GM18526 (cell line): ENCODE results near the gene UQCRH.

Source experiments
- POLR2A ChIP-seq: IDR thresholded peaks from 3 replicates; pipeline ENCODE4 v1.6.1; 2011; ENCODE audit not compliant: insufficient read length; ENCODE audit errors: extremely low read depth

Gene UQCRH

DNA sequence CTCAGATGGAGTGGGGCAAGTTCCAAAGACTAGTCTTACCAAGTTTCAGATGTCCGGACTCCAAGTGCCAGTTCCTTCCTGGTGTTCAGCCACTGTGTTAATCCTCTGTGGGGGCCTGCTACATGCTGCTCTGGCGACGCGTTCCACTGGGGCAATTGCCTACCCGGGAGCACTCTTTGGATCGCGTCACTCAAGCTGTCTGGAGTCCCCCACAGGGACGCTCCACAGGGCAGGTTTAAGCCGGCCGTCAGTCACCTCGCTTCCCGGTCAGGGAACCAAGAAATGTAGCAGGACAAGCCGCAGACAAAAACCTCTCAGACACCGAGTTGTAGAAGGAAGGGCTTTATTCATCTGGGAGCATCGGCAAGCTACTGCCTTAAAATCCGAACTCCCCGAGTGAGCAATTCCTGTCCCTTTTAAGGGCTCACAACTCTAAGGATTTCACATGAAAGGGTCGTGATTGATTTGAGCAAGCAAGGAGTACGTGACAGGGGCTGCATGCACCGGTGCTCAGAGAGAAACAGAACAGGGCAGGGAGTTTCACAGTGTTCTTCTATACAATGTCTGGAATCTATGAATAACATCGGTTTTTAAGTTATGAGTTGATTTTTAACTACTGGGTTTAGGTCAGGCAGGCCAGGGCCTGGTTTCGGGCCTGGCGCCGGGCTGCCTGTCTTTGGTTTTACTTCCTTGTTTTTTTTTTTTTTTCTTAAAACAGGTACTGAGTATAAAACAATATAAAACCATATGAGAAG is 28.5 kb downstream of the UQCRH start:
- TF ChIP-seq POLR2A = peak; percentile 6

GRCh38 chr1:46333300-46334029 is 30.0 kb downstream of the UQCRH start:
- peak; percentile 62 for TF ChIP-seq POLR2A

DNA sequence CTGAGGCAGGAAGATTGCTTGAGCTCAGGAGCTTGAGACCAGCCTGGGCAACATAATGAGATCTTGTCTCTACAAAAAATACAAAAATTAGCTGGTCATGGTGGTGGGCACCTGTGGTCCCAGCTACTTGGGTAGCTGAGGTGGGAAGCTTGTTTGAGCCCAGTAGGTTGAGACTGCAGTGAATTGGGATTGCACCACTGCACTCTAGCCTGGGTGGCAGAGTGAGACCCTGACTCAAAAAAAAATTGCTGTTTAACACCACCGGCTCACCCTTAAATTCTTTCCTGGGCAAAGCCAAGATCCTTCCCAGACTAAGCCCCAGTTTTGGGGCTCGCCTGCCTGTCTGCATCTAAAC is 30.5 kb downstream of the UQCRH start:
- no peak for TF ChIP-seq POLR2A

DNA sequence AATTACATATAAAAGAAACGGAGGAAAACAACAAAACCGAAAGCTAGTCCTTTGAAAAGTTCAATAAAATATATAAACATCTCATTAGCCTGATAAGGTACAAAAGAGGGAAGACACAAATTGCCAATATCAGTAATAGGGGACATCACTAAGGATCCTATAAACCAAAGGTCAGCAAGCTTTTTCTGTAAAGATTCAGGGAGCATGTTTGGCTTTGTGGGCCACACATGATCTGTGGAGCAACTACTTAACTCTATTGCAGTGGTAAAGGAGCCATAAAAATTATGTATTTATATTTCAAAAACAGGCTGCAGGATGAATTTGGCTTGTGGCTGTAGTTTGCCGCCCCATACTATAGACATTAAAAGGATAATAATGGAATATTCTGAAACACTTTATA is 31.6 kb downstream of the UQCRH start:
- TF ChIP-seq POLR2A = no peak

- peak; percentile 84 for TF ChIP-seq POLR2A
Observed at GRCh38 chr1:46340404-46341221, 37.1 kb downstream of the UQCRH start, which contains the start of gene NSUN4. NSUN4 (plus strand) TSS chr1:46340807; CDS start chr1:46340827, 20 bp downstream.

GRCh38 chr1:46341222-46342083 is 38.0 kb downstream of the UQCRH start:
- TF ChIP-seq POLR2A = no peak

DNA sequence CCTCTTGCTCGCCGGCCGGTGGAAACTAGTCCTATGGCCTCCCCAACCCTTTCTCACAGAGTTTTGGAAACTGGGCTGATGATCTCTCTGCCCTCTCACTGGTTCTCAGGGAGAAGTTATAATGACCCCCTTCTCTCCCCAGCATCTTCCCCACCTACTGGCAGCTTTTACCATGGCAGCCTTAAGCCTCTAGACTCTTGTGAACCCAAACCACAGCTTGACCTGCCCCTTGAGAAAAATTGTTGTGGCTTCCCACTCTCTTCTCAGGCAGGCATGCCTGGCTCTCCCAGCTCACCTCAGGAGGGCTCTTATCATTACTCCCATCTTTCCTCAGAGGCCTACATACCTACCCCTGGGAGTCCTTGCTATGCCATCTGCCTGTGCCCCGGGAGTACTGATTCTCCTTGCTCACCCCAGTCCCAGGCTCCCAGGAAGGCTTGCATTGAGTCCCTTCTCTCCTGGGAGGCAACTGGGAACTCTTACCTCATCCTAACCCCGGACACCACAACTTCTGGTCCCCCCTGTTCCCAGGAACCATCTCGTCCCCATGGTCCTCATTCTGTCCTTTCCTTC is 38.7 kb downstream of the UQCRH start:
- TF ChIP-seq POLR2A = no peak

DNA sequence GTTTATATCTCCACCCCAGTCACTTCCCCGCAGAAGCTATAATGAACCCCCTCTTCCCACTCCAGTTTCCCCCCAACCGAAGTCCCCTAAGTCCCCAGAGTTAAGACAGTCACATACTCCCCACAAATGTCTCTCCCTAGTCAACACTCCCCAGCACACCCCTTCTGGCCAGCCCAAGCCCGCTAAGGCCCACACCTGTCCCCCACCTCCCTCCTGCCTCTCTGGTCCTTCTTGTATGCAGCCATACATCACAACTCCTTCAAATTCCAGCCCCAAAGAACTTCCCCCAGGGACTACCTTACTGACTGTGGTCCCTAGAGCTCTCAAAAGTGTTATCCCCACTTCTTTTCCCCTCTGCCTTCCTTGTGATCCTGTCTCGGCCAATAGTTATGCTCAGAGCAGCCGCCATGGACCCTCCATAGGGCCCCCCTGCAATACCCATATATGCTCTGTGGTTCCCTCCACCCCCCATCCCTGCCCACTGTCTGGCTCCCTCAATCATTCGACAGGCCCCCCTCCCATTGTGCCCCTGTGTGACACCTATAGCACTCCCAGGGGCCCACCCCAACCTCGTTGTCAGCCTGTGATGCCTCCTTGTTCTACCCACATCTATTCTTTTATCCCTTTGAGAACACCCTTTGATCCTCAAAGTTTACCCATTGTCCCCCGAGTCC is 39.3 kb downstream of the UQCRH start:
- no peak for TF ChIP-seq POLR2A

DNA sequence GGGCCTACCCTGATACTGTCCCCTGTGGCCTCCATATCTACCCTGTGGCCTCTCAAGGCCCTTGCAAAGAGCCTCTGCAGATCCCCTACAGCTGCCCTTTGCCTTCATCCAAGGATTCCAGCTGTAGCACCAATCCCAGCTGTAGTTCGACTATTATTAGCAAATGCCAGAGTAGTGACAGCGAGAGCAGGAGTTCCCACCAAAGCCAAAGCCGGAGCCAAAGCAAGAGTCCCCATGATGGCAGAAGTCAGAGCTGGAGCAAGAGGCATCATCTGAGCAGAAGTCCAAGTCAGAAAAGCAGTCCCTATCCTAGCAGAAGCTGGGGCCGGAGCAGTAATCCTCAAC is 39.8 kb downstream of the UQCRH start:
- no peak for TF ChIP-seq POLR2A

DNA sequence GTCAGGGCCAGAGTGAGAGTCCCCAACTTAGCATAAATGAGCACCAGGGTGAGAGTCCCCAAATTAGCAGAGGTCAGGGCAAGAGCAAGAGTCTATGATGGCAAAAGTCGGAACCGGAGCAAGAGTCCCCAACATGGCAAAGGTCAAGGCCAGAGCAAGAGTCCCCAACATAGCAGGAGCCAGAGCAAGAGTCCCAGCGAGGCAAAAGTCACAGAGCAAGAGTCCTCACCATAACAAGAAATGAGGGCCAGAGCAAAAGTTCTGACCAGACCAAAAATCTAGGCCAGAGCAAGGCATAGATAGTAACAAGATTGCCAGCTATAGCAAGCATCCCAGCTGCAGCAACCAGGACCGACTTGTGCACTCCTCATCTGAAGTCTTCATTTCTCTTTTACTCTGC is 40.2 kb downstream of the UQCRH start:
- no peak for TF ChIP-seq POLR2A

- no peak for TF ChIP-seq POLR2A
Observed at GRCh38 chr1:46344481-46344880, 41.0 kb downstream of the UQCRH start.

DNA sequence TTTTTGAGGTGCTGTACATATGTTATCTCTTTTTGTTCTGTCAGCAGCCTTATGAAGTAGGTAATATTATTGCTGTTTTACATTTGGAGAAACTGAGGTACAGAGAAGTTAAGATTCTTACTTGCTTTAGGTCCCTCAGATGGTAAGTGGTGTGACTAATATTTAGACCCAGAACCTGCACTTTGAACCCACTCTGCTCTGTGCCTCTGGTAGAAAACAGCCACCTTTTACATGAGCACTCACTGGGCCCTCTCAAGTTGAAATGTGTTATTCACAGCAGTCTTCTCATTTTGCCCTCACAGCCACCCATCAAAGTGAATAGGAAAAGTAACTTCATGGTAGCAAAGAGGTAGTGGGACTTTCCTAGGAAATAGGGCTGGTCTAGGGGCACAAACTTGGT is 41.8 kb downstream of the UQCRH start:
- no peak for TF ChIP-seq POLR2A

DNA sequence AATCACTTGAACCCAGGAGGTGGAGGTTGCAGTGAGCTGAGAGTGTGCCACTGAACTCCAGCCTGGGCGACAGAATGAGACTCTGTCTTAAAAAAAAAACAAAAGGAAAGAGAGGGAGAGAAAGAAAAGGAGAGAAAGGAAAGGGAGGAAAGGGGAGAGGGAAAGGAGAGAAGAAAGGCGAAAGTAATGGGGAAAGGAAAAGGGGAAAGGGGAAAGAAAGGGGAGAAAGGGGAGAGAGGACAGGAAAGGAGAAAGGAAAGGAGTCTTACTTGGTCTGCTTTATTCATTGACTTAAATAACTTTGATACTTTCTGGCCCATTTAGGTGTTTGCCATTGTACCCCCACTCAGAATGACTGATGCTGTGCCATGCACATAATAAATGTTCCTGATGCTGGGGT is 48.9 kb downstream of the UQCRH start:
- TF ChIP-seq POLR2A = no peak

DNA sequence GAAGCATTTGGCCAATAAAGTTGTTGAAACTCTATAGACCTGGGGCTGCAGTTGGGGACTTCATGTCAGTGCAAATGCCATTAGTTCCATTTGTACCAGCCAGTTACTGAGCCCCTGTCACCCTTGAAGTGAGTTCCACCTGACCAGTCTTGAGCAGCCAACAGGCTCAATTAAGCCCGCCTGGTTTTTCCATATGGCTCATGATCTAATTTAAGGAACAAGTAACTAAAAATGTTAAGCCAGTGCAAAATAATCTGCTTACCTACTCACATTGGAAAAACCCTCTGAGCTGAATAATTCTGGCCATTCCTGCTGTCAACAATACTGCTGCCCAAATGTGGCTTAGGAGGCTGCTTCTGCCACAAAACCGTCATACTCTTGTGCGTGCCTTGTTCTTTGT is 58.7 kb downstream of the UQCRH start:
- TF ChIP-seq POLR2A = no peak
